Activated CD8-positive, alpha-beta memory T cell treated with anti-CD3 and anti-CD28 coated beads, Interleukin-2, amount 50 U/mL, for 1 hour (primary cell): Measurements from ENCODE around the gene PHF13.

ENCODE experiments used
- DNase-seq: peaks from one replicate; pipeline ENCODE4 v3.0.0-alpha.2; 2020; ENCODE audit errors: extremely low read depth

Gene PHF13

GRCh38 chr1:6601923-6602668, 11.4 kb upstream of the PHF13 start:
- DNase-seq = no peak

GRCh38 chr1:6602669-6603237, 10.8 kb upstream of the PHF13 start, which contains the start of gene KLHL21:
Gene KLHL21 (minus strand): TSS chr1:6602869. CDS start chr1:6602817, 52 bp downstream.
- peak; percentile 55 for DNase-seq

GRCh38 chr1:6603238-6603914, 10.2 kb upstream of the PHF13 start:
- peak; percentile 37 for DNase-seq

- no peak for DNase-seq
Observed at GRCh38 chr1:6603915-6604558, 9.5 kb upstream of the PHF13 start.

GRCh38 chr1:6612641-6613360, 730 bp upstream of the PHF13 start:
- no peak for DNase-seq

GRCh38 chr1:6614019-6614928, 743 bp downstream of the PHF13 start:
- no peak for DNase-seq

GRCh38 chr1:6614929-6615785, 1.6 kb downstream of the PHF13 start:
- no peak for DNase-seq

GRCh38 chr1:6619045-6619444, 5.5 kb downstream of the PHF13 start:
- no peak for DNase-seq

- no peak for DNase-seq
Observed at GRCh38 chr1:6621429-6622391, 8.2 kb downstream of the PHF13 start.

GRCh38 chr1:6622396-6623152, 9.0 kb downstream of the PHF13 start:
- no peak for DNase-seq

GRCh38 chr1:6623269-6623965, 9.9 kb downstream of the PHF13 start:
- no peak for DNase-seq

GRCh38 chr1:6624710-6625583, 11.4 kb downstream of the PHF13 start, which contains the start of gene THAP3:
Gene THAP3 (plus strand): TSS chr1:6624868. CDS start chr1:6625219, 351 bp downstream.
- peak; percentile 78 for DNase-seq

GRCh38 chr1:6625584-6626149, 12.1 kb downstream of the PHF13 start:
- no peak for DNase-seq

- no peak for DNase-seq
Observed at GRCh38 chr1:6627031-6627430, 13.5 kb downstream of the PHF13 start.

GRCh38 chr1:6627841-6628545, 14.5 kb downstream of the PHF13 start:
- no peak for DNase-seq
